Ovary (tissue), 9 donors: ENCODE results near the gene UNKL. TPM values are rescaled to one million over a fixed set of nuclear protein-coding genes. Genes with fewer than 3 reads are reported as not detected.

ENCODE experiments used
- DNase-seq, 5 donors: peaks; one replicate each; pipeline ENCODE4 v3.0.0-alpha.2; 2019 to 2020
- H3K27ac ChIP-seq, 2 donors: fragments of 200-600 bp; one replicate each; pipeline versions ENCODE4 v1.5.1 to v1.8.0; 2019 to 2022
- H3K27me3 ChIP-seq: fragments of 200-600 bp; one replicate; pipeline ENCODE4 v1.8.0; 2022
- H3K36me3 ChIP-seq: fragments of 200-600 bp; sonication (generic); one replicate; pipeline ENCODE4 v1.5.1; 2019
- H3K4me1 ChIP-seq: one replicate; pipeline ENCODE4 v1.8.1; 2013; ENCODE audit warnings: mild to moderate bottlenecking, moderate library complexity; ENCODE audit not compliant: insufficient read depth
- H3K4me3 ChIP-seq: fragments of 200-600 bp; sonication (generic); one replicate; pipeline ENCODE4 v1.5.1; 2017
- H3K9me3 ChIP-seq, 2 donors: fragments of 200-600 bp in 1 of 2; sonication (generic) in 1 of 2; one replicate each; pipeline versions ENCODE4 v1.5.1 to v1.8.1; 2013 to 2019; ENCODE audit warnings: mild to moderate bottlenecking in 1 of 2, moderate library complexity in 1 of 2
- CTCF ChIP-seq, 3 donors: fragments of 450-650 bp in 2 of 3; fragments of 200-600 bp in 1 of 3; IDR thresholded peaks; one replicate each; pipeline versions ENCODE4 v1.5.1 to v1.8.0; 2016 to 2022; ENCODE audit warnings: antibody characterized with exemption in 3 of 3, mild to moderate bottlenecking in 1 of 3
- EP300 ChIP-seq: sonication (generic); formaldehyde crosslinking; IDR thresholded peaks from one replicate; pipeline ENCODE4 v1.6.1; 2017; ENCODE audit warnings: antibody characterized with exemption
- POLR2A ChIP-seq: fragments of 450-650 bp; IDR thresholded peaks from one replicate; pipeline ENCODE4 v1.6.1; 2017; ENCODE audit warnings: antibody characterized with exemption, mild to moderate bottlenecking, moderate library complexity
- WGBS, 3 donors: extraction: QIAGEN DNeasy Blood & Tissue Kit in 1 of 3; methylation state at CpG; one replicate each; pipeline versions ENCODE4 v1.1.5 to v1.1.7; 2013 to 2017; 5-methylcytosine and 5-hydroxymethylcytosine counted together
- intact Hi-C, 4 donors: fragments of 100-400 bp; cut with DNase I; formaldehyde crosslinking; loops; one replicate each; pipeline versions ENCODE4 v1.11.0 to v1.15.1; 2022 to 2023
- polyA plus RNA-seq, 2 donors: library from polyadenylated mRNA; stranded (reverse); fragments of 200-250 nt in 1 of 2; fragments of 350-450 nt in 1 of 2; fragmentation: Illumina TruSeq in 1 of 2; extraction: RNeasy Lipid Tissue Mini Kit (QIAGEN cat#74804) in 1 of 2; gene quantifications; one replicate each; pipeline ENCODE4 v1.2.3, GENCODE V29; 2013 to 2014
- total RNA-seq, 7 donors: library from RNA; depleted of rRNA in 2 of 7; stranded (reverse); fragments of >200 nt in 2 of 7; fragmentation: NEBNext Ultra II Directional in 3 of 7; extraction: Animal tissue kit (Norgen Biotek cat#: 25700) in 3 of 7; gene quantifications; one replicate each; pipeline versions ENCODE4 v1.1.0 to v1.2.4, GENCODE V29; 2016 to 2023
- donor health status: DM: no; HTN: no; CAD: no; lungs with moderate emphysema.
- donor health status: DM: no; HTN: no; CAD: no.
- donor health status: Bipolar disorder and iron deficiency.
- donor health status: DM: yes; HTN: yes; CAD: no.
- donor health status: DM: no; HTN: no; CAD: no.
- donor health status: DM: yes; HTN: yes; CAD: no.

The UNKL gene
- total and polyA plus RNA-seq, 9 donors, result 7.0 to 44.8 (median 32.5) TPM

- H3K27ac ChIP-seq, result no peak overlapping the region
These were observed 43.2 kb downstream of the UNKL start for GRCh38 chr16:1371054-1371978.

GRCh38 chr16:1367486-1368174 is 46.9 kb downstream of the UNKL start:
- no peaks in the 10 kb centered on the region for H3K9me3 ChIP-seq
- WGBS, 3 donors, result 77 to 85% (median 80%) methylated on average over 12 to 27 of the region's 27 CpGs
- intact Hi-C loops, result no loop called here
- H3K4me3 ChIP-seq, result no peak overlapping the region
- DNase-seq, result no peak
- TF ChIP-seq POLR2A (no peak), CTCF (IDR thresholded peaks at IDR 0.05) (no peak), EP300 (no peak)
- no peaks in the 10 kb centered on the region for H3K27me3 ChIP-seq
- H3K36me3 ChIP-seq, result no peaks in the 10 kb centered on the region
- no peaks in the 10 kb centered on the region for H3K4me1 ChIP-seq
- no peak overlapping the region for H3K27ac ChIP-seq

More at GRCh38 chr16:1371054-1371978, 43.2 kb downstream of the UNKL start:
- WGBS, 3 donors, result 81 to 84% (median 84%) methylated on average over 33 of the region's 33 CpGs
- no peaks in the 10 kb centered on the region for H3K36me3 ChIP-seq
- H3K9me3 ChIP-seq, result no peaks in the 10 kb centered on the region
- intact Hi-C loops, result no loop called here
- no peaks in the 10 kb centered on the region for H3K27me3 ChIP-seq
- no peaks in the 10 kb centered on the region for H3K4me1 ChIP-seq
- no peak for DNase-seq
- TF ChIP-seq POLR2A (no peak), CTCF (IDR thresholded peaks at IDR 0.05) (no peak), EP300 (no peak)
- no peak overlapping the region for H3K4me3 ChIP-seq

GRCh38 chr16:1366712-1367299 is 47.7 kb downstream of the UNKL start:
- no peak for TF ChIP-seq EP300
- TF ChIP-seq CTCF (IDR thresholded peaks at IDR 0.05), result no peak
- TF ChIP-seq POLR2A, result no peak
- intact Hi-C loops, result no loop called here
- no peaks in the 10 kb centered on the region for H3K9me3 ChIP-seq
- H3K27me3 ChIP-seq, result no peaks in the 10 kb centered on the region
- H3K27ac ChIP-seq, result no peak overlapping the region
- WGBS, 3 donors, result 77 to 86% (median 78%) methylated on average over 24 of the region's 24 CpGs
- no peak overlapping the region for H3K4me3 ChIP-seq
- no peak for DNase-seq
- H3K4me1 ChIP-seq, result no peaks in the 10 kb centered on the region
- H3K36me3 ChIP-seq, result no peaks in the 10 kb centered on the region

DNA sequence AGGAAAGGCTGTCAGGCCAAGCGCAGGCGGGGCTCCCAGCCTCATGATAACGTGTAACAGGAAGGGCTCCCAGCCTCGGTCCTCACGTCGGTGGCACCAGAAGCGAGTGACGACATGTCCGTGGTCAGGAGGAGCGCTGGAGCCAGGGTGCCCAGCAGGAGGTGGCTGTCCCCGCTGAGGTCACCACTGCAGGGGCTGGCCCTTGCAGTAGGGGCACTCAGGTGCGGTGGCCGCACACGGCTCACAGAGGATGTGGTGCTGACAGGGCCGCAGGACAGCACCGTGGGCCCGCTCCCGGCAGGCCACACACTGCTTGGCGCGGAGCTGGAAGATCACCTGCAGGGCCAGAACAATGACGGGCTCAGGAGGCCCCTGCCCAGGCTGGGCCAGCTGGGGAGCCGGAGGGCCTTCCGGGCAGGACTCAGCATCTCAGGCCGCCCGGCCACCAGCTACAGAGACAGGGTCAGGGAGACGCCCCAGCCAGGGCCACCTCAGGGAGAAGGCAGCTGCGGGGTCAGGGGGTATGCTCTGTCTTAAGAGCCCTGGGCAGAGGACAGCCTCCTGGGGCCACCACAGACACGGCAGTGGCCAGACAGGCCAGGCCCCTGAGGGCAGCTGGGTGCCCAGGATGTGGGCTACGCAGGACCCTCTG is 48.3 kb downstream of the UNKL start:
- DNase-seq, result no peak
- H3K27me3 ChIP-seq, result no peaks in the 10 kb centered on the region
- H3K9me3 ChIP-seq, result no peaks in the 10 kb centered on the region
- no peak overlapping the region for H3K27ac ChIP-seq
- TF ChIP-seq POLR2A (no peak), EP300 (no peak), CTCF (IDR thresholded peaks at IDR 0.05) (no peak)
- no peaks in the 10 kb centered on the region for H3K36me3 ChIP-seq
- 88 to 93% (median 93%) methylated on average over 25 to 29 of the region's 29 CpGs for WGBS, 3 donors
- intact Hi-C loops, result no loop called here
- H3K4me3 ChIP-seq, result no peak overlapping the region
- H3K4me1 ChIP-seq, result no peaks in the 10 kb centered on the region
